NK-92 treated with Interleukin-12 subunit alpha and Interleukin-12 subunit beta, amount 100 ng/mL, for 24 hours (cell line): ENCODE measurements around the gene ZDHHC3.

ENCODE experiments used
- DNase-seq: peaks from one replicate; lab custom pipeline; 2025; lab: John Stamatoyannopoulos, UW

Gene ZDHHC3, protein sequence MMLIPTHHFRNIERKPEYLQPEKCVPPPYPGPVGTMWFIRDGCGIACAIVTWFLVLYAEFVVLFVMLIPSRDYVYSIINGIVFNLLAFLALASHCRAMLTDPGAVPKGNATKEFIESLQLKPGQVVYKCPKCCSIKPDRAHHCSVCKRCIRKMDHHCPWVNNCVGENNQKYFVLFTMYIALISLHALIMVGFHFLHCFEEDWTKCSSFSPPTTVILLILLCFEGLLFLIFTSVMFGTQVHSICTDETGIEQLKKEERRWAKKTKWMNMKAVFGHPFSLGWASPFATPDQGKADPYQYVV

GRCh38 chr3:44976002-44976815, at the start of gene ZDHHC3, which contains the start of gene EXOSC7:
Gene ZDHHC3 (minus strand): TSS chr3:44976174. CDS start chr3:44959436, 16,738 bp downstream.
Gene EXOSC7 (plus strand): TSS chr3:44976244. CDS start chr3:44976278, 34 bp downstream.
- peak; percentile 73 for DNase-seq

- DNase-seq: no peak
Measured at GRCh38 chr3:45024542-45025255, 48.7 kb upstream of the ZDHHC3 start.

DNA sequence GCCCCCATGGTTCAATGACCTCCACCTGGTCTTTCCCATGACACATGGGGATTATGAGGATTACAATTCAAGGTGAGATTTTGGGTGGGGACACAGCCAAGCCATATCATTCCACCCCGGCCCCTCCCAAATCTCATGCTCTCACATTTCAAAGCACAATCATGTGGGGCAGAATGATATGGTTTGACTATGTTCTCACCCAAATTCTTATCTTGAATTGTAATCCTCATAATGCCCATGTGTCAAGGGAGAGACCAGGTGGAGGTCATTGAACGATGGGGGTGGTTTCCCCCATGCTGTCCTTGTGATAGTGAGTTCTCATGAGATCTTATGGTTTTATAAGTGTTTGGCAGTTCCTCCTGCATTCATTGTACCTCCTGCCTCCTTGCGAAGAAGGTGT, 47.7 kb upstream of the ZDHHC3 start:
- DNase-seq: no peak

DNA sequence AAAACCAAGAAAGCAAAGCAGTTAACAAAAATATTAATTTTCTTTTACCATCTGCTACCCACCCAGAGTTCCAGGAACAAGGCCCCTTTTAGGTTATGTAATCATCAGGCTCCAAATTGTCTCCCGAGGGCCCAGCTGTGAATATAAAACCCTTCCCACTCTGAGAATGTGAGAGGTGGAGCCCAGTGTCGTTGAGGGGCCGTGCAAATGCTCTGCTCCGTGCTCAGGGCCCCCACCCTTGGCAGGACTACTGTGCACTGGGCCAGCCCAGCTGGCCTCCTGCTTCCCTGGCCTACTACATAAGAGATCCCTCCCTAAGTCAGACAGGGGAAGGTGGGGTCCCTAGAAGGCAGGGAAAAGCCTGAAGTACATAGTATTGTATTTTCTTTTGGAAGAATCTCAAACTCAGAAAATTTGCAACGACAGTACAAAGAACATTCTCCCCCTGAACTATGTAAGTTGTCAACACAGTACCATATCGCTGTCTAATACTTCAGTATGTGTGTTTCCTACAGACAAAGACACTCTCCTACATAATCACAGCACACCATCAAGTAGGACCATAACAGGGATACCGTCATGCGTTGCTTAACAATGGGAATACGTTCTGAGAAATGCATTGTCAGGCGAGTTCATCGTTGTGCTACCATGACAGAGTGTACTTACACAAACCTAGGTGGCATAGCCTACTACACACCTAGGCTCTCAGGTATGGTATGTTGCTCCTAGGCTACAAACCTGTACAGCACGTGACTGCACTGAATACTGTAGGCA, 45.7 kb upstream of the ZDHHC3 start:
- DNase-seq: no peak

GRCh38 chr3:45020534-45020933, 44.6 kb upstream of the ZDHHC3 start:
- no peak for DNase-seq

DNA sequence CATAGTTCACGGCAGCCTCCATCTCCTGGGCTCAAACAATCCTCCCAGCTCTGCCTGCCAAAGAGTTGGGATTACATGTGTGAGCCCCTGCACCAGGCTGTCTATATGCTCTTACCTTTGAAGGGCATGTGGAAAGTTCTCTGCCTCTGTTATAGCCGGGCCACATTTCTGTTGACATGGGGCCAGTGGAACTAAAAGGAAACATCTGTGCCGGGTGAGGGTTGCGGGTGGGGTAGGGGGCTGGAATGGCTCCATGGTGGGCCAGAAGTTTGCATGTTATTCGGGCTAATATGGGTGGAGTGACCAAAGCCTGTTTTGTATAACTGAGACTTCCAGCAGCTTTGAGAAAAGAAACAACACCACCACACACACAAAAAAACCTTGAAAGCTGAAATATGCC, 41.8 kb upstream of the ZDHHC3 start:
- DNase-seq: no peak

DNA sequence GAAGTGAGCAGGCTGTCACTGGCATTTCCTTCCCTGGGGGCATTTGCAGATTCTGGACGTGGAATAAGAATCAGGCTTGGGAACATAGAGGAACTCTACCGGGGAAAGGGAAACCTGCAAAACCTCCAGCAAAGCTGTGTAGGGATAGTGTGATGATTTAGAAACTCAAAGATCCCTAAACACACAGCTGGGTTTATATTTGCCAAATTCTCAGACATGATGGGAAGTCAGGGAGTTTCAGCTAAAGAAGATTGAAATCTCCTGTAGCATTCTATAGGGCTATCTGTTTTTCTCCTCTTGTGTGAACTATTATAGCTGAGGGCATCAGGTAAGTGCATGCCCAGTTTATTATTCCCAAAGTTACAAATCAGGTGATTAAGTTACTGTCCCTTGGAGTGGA, 40.9 kb upstream of the ZDHHC3 start:
- DNase-seq: no peak

- DNase-seq: no peak
Measured at GRCh38 chr3:45012577-45012976, 36.6 kb upstream of the ZDHHC3 start.

DNA sequence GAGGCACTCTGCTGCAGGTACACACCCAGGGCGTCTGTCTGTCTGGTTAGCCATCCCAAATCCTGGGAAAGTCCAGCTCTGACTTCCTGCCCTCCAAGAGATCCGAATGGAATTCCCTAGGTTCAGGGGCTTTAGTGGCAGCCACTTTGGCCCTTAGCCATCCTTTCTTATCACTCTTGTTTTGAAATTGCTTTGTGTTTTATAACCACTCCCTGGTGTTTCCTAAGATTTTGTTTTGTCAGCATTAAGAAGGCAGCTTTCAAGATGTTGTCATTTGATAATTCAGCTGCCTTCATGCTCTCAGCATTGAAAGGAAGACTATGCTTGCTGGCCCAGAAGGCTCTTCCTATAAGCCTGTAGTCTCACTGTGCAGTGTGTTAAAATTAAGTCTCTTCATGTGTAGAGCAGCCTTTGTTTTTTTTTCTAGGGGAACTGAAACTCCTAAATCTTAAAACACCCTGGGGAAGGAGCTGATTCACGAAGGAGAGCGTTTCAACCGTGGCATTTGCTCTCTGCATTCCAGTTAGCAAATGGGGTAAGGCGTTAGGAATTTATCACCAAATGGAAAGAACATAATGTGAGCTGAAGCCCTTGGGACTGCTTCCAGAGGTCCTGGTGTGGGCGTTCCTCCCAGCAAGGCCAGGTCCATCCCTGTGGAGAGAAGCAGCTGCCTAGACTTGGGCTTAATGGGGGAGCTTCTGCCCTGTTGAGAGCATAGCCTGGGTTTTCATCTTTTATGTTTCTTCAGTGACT, 36.0 kb upstream of the ZDHHC3 start:
- DNase-seq: no peak

GRCh38 chr3:45010811-45011333, 34.9 kb upstream of the ZDHHC3 start:
- no peak for DNase-seq

GRCh38 chr3:45009868-45010267, 33.9 kb upstream of the ZDHHC3 start:
- no peak for DNase-seq

- DNase-seq: no peak
Measured at GRCh38 chr3:45008117-45008516, 32.1 kb upstream of the ZDHHC3 start.

- no peak for DNase-seq
Measured at GRCh38 chr3:45007091-45007490, 31.1 kb upstream of the ZDHHC3 start.

GRCh38 chr3:45003859-45004258, 27.9 kb upstream of the ZDHHC3 start:
- DNase-seq: no peak

DNA sequence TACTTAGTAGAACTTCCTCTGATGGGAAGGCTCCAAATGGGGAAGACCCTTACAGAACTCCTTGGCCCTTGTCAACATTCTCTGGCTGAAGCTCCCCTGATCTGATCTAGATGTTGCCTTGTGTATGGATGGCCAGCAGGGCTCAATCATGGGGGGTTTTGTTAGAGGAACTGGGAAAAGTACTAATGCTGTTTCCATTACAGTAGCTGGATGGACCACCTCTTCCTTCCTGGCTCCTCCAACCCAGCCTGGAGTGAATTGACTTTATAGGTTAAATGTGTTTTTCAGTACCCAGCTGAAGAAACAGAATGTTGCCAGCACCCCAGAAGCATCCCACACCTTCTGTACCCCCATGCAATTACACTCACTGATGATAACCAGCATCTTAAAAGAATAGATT, 27.4 kb upstream of the ZDHHC3 start:
- DNase-seq: no peak

- DNase-seq: no peak
Measured at GRCh38 chr3:45002720-45003119, 26.7 kb upstream of the ZDHHC3 start.

DNA sequence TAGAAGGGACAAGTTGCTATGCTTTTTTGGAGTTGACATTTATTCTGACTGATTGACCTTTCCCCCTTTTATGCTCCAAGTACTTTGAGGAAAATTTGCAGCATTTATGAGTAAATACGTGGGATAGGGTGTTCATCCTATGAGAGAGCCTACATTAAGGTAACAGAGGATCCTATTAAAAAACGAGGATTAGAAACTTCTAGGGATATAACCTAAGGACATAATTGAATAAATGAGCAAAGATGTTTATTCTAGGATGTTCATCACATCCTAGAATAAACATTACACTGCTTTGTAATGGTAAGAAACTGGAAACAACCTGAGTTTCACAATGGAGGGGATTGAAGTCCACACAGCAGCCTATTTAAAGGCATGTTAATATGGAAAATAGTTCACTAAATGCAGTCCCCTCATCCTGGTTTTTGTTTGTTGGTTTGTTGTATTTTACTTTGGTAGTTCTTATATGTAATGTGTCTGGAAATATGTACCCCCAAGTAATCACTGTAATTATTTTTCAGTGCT, 26.2 kb upstream of the ZDHHC3 start:
- DNase-seq: no peak

GRCh38 chr3:45001738-45002137, 25.8 kb upstream of the ZDHHC3 start:
- no peak for DNase-seq

GRCh38 chr3:45000823-45001222, 24.8 kb upstream of the ZDHHC3 start:
- no peak for DNase-seq

DNA sequence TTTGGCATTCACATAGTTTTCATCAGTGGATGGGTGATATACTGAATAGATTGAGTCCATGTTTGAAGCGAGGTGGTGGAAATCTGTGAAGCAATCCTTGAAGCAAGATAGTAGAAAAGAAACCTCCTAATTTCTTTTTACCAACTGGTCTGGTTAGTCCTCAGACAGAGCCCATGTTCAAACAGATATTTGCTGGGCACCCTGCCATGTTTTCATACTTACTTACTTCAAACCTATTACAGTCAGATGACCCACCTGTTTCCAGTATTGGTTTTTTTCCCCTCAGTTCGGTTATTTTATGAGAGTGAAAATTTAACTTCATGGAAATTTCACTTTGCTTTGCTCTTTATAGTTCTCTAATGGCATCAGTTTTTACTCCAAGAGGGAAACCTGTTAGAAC, 23.8 kb upstream of the ZDHHC3 start:
- no peak for DNase-seq

DNA sequence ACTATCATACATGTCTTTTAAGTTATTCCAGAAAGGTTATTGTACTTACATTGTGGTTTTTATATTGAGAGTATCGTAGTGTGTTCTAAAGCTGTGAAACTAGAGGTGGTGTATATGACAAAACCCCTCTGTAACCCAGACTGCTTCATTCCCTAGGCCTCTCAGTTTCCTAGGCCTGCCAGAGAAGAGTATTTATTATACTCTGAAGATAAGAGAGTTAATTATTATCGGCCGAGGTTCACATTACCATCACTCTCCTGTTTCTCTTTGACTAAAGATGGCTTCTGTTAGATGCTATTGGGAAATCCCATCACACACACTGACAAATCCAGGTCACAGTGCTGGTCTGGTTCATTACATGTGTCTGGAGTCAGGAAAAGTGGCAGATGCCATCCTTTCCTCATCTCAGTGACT, 20.6 kb upstream of the ZDHHC3 start:
- DNase-seq: no peak
